GM19099 (cell line): Measurements from ENCODE around the gene LDB2.

ENCODE experiments used
- POLR2A ChIP-seq: IDR thresholded peaks from 3 replicates; pipeline ENCODE4 v1.6.1; 2011; ENCODE audit warnings: low read depth; ENCODE audit not compliant: insufficient read length; ENCODE audit errors: extremely low read depth

The LDB2 gene

GRCh38 chr4:16732741-16733140 lies 165.7 kb downstream of the LDB2 start:
- TF ChIP-seq POLR2A: no peak

- TF ChIP-seq POLR2A: no peak
Measured at GRCh38 chr4:16731776-16732380, 166.6 kb downstream of the LDB2 start.

- TF ChIP-seq POLR2A: no peak
Measured at GRCh38 chr4:16730522-16731205, 167.8 kb downstream of the LDB2 start.

- TF ChIP-seq POLR2A: no peak
Measured at GRCh38 chr4:16729336-16729735, 169.1 kb downstream of the LDB2 start.

- no peak for TF ChIP-seq POLR2A
Measured at GRCh38 chr4:16728849-16729248, 169.6 kb downstream of the LDB2 start.

GRCh38 chr4:16728111-16728510 lies 170.3 kb downstream of the LDB2 start:
- no peak for TF ChIP-seq POLR2A

GRCh38 chr4:16727218-16727617 lies 171.2 kb downstream of the LDB2 start:
- TF ChIP-seq POLR2A: no peak

GRCh38 chr4:16726368-16727050 lies 171.9 kb downstream of the LDB2 start:
- TF ChIP-seq POLR2A: no peak

- no peak for TF ChIP-seq POLR2A
Measured at GRCh38 chr4:16725252-16725651, 173.2 kb downstream of the LDB2 start.

- no peak for TF ChIP-seq POLR2A
Measured at GRCh38 chr4:16722416-16722815, 176.0 kb downstream of the LDB2 start.

- no peak for TF ChIP-seq POLR2A
Measured at GRCh38 chr4:16721613-16722291, 176.7 kb downstream of the LDB2 start.

GRCh38 chr4:16720761-16721160 lies 177.7 kb downstream of the LDB2 start:
- TF ChIP-seq POLR2A: no peak

GRCh38 chr4:16717266-16717970 lies 181.0 kb downstream of the LDB2 start:
- TF ChIP-seq POLR2A: no peak

- TF ChIP-seq POLR2A: no peak
Measured at GRCh38 chr4:16715482-16715881, 183.0 kb downstream of the LDB2 start.

GRCh38 chr4:16714191-16714590 lies 184.3 kb downstream of the LDB2 start:
- no peak for TF ChIP-seq POLR2A
